Activated CD4-positive, alpha-beta T cell treated with anti-CD3 and anti-CD28 coated beads, Interleukin-2, amount 10 ng/mL, durations not matched to agents 24 days and 14 days (primary cell): ENCODE data around the gene PDE6A. TPM values are rescaled to one million over a fixed set of nuclear protein-coding genes. Genes with fewer than 3 reads are reported as not detected.

Experiments used
- DNase-seq: peaks from one replicate; pipeline ENCODE4 v3.0.0; 2022
- H3K27ac Mint-ChIP-seq: one replicate; pipeline ENCODE4 v1.8.0; 2022; ENCODE audit warnings: mild to moderate bottlenecking, mixed read lengths
- H3K27me3 Mint-ChIP-seq: one replicate; pipeline ENCODE4 v1.8.0; 2022; ENCODE audit warnings: mixed read lengths
- H3K36me3 Mint-ChIP-seq: one replicate; pipeline ENCODE4 v1.8.0; 2022; ENCODE audit warnings: low read depth, mild to moderate bottlenecking, mixed read lengths
- H3K4me1 Mint-ChIP-seq: one replicate; pipeline ENCODE4 v1.8.0; 2021; ENCODE audit warnings: mixed read lengths
- H3K4me3 Mint-ChIP-seq: one replicate; pipeline ENCODE4 v1.8.0; 2022; ENCODE audit warnings: mild to moderate bottlenecking, moderate library complexity, mixed read lengths
- H3K9me3 Mint-ChIP-seq: one replicate; pipeline ENCODE4 v1.8.0; 2021; ENCODE audit warnings: mixed read lengths
- intact Hi-C: fragments of 100-400 bp; cut with micrococcal nuclease; formaldehyde crosslinking; loops from one replicate; pipeline ENCODE4 v1.15.1; 2023
- total RNA-seq: library from RNA; stranded (reverse); gene quantifications from 2 replicates; pipeline ENCODE4 v1.2.3, GENCODE V29; 2022

The PDE6A gene
- total RNA-seq, 1 donor from 2014 or later, result not detected

GRCh38 chr5:149849966-149850910 is 94.4 kb downstream of the PDE6A start:
- no peak for DNase-seq
- H3K27me3 Mint-ChIP-seq, result no peaks in the 10 kb centered on the region
- intact Hi-C loops, result no loop called here
- peaks cover 15% of the 10 kb centered on the region for H3K36me3 Mint-ChIP-seq
- no peak overlapping the region for H3K4me3 Mint-ChIP-seq
- H3K27ac Mint-ChIP-seq, result no peak overlapping the region
- H3K9me3 Mint-ChIP-seq, result no peaks in the 10 kb centered on the region
- H3K4me1 Mint-ChIP-seq, result no peaks in the 10 kb centered on the region

- Mint-ChIP-seq H3K36me3 (peaks cover 18% of the 10 kb centered on the region), H3K27ac (no peak overlapping the region), H3K9me3 (no peaks in the 10 kb centered on the region), H3K4me3 (no peak overlapping the region), H3K27me3 (no peaks in the 10 kb centered on the region), H3K4me1 (no peaks in the 10 kb centered on the region)
- intact Hi-C loops, result no loop called here
- no peak for DNase-seq
Measured at GRCh38 chr5:149849280-149849965, 95.2 kb downstream of the PDE6A start.

GRCh38 chr5:149847611-149848010 is 97.0 kb downstream of the PDE6A start:
- H3K27ac Mint-ChIP-seq, result no peak overlapping the region
- no peak overlapping the region for H3K4me3 Mint-ChIP-seq
- no peaks in the 10 kb centered on the region for H3K9me3 Mint-ChIP-seq
- no peak for DNase-seq
- no peaks in the 10 kb centered on the region for H3K27me3 Mint-ChIP-seq
- intact Hi-C loops, result no loop called here
- no peaks in the 10 kb centered on the region for H3K4me1 Mint-ChIP-seq
- peaks cover 18% of the 10 kb centered on the region for H3K36me3 Mint-ChIP-seq

- no peaks in the 10 kb centered on the region for H3K9me3 Mint-ChIP-seq
- H3K27ac Mint-ChIP-seq, result no peak overlapping the region
- H3K4me1 Mint-ChIP-seq, result no peaks in the 10 kb centered on the region
- H3K4me3 Mint-ChIP-seq, result no peak overlapping the region
- DNase-seq, result no peak
- H3K27me3 Mint-ChIP-seq, result no peaks in the 10 kb centered on the region
- intact Hi-C loops, result no loop called here
- peaks cover 18% of the 10 kb centered on the region for H3K36me3 Mint-ChIP-seq
Measured at GRCh38 chr5:149846021-149846420, 98.6 kb downstream of the PDE6A start.

GRCh38 chr5:149845601-149846000 is 99.0 kb downstream of the PDE6A start:
- peaks cover 18% of the 10 kb centered on the region for H3K36me3 Mint-ChIP-seq
- H3K4me3 Mint-ChIP-seq, result no peak overlapping the region
- H3K27ac Mint-ChIP-seq, result no peak overlapping the region
- DNase-seq, result no peak
- no peaks in the 10 kb centered on the region for H3K4me1 Mint-ChIP-seq
- intact Hi-C loops, result loop anchor here (1.0 kb wide), 1 partner anchor 13 kb away; no protein-coding TSS in a partner anchor
- no peaks in the 10 kb centered on the region for H3K9me3 Mint-ChIP-seq
- no peaks in the 10 kb centered on the region for H3K27me3 Mint-ChIP-seq

- H3K9me3 Mint-ChIP-seq, result no peaks in the 10 kb centered on the region
- DNase-seq, result no peak
- no peak overlapping the region for H3K27ac Mint-ChIP-seq
- peaks cover 8% of the 10 kb centered on the region for H3K36me3 Mint-ChIP-seq
- no peak overlapping the region for H3K4me3 Mint-ChIP-seq
- H3K4me1 Mint-ChIP-seq, result no peaks in the 10 kb centered on the region
- no peaks in the 10 kb centered on the region for H3K27me3 Mint-ChIP-seq
- intact Hi-C loops, result no loop called here
Measured at GRCh38 chr5:149841851-149842793, 102.5 kb downstream of the PDE6A start.

GRCh38 chr5:149840226-149840825 is 104.3 kb downstream of the PDE6A start:
- Mint-ChIP-seq H3K9me3 (no peaks in the 10 kb centered on the region), H3K36me3 (peaks cover 3% of the 10 kb centered on the region), H3K27ac (no peak overlapping the region), H3K4me1 (no peaks in the 10 kb centered on the region), H3K4me3 (no peak overlapping the region), H3K27me3 (no peaks in the 10 kb centered on the region)
- no peak for DNase-seq
- intact Hi-C loops, result no loop called here

- Mint-ChIP-seq H3K4me1 (no peaks in the 10 kb centered on the region), H3K36me3 (no peaks in the 10 kb centered on the region), H3K27me3 (no peaks in the 10 kb centered on the region), H3K27ac (no peak overlapping the region), H3K9me3 (no peaks in the 10 kb centered on the region), H3K4me3 (no peak overlapping the region)
- no peak for DNase-seq
- intact Hi-C loops, result no loop called here
Measured at GRCh38 chr5:149839761-149840160, 104.8 kb downstream of the PDE6A start.

GRCh38 chr5:149838881-149839739 is 105.5 kb downstream of the PDE6A start:
- DNase-seq, result no peak
- H3K27ac Mint-ChIP-seq, result no peak overlapping the region
- intact Hi-C loops, result no loop called here
- H3K4me1 Mint-ChIP-seq, result no peaks in the 10 kb centered on the region
- H3K27me3 Mint-ChIP-seq, result no peaks in the 10 kb centered on the region
- no peaks in the 10 kb centered on the region for H3K9me3 Mint-ChIP-seq
- H3K4me3 Mint-ChIP-seq, result no peak overlapping the region
- no peaks in the 10 kb centered on the region for H3K36me3 Mint-ChIP-seq

GRCh38 chr5:149837680-149838269 is 106.8 kb downstream of the PDE6A start:
- intact Hi-C loops, result no loop called here
- Mint-ChIP-seq H3K27ac (no peak overlapping the region), H3K36me3 (peaks cover 2% of the 10 kb centered on the region), H3K4me3 (no peak overlapping the region), H3K4me1 (no peaks in the 10 kb centered on the region), H3K27me3 (no peaks in the 10 kb centered on the region), H3K9me3 (no peaks in the 10 kb centered on the region)
- DNase-seq, result no peak

GRCh38 chr5:149836451-149837139 is 108.0 kb downstream of the PDE6A start:
- peaks cover 2% of the 10 kb centered on the region for H3K36me3 Mint-ChIP-seq

More at GRCh38 chr5:149836451-149837139, 108.0 kb downstream of the PDE6A start:
- no peaks in the 10 kb centered on the region for H3K27me3 Mint-ChIP-seq
- H3K4me3 Mint-ChIP-seq, result no peak overlapping the region
- peaks cover 2% of the 10 kb centered on the region for H3K4me1 Mint-ChIP-seq
- no peak for DNase-seq
- H3K9me3 Mint-ChIP-seq, result no peaks in the 10 kb centered on the region
- H3K27ac Mint-ChIP-seq, result no peak overlapping the region
- intact Hi-C loops, result no loop called here
